Ishikawa (cell line): ENCODE measurements around the gene TTK.

Experiments
- CEBPB ChIP-seq: IDR thresholded peaks from 2 replicates; pipeline ENCODE4 v1.6.1; 2012
- CREB1 ChIP-seq: IDR thresholded peaks from 2 replicates; pipeline ENCODE4 v1.6.1; 2012; ENCODE audit warnings: low read depth
- EGR1 ChIP-seq: IDR thresholded peaks from 2 replicates; pipeline ENCODE4 v1.6.1; 2012
- EP300 ChIP-seq: IDR thresholded peaks from 2 replicates; pipeline ENCODE4 v1.6.1; 2012; ENCODE audit warnings: borderline replicate concordance
- NFIC ChIP-seq: IDR thresholded peaks from 2 replicates; pipeline ENCODE4 v1.6.1; 2012
- RAD21 ChIP-seq: IDR thresholded peaks from 2 replicates; pipeline ENCODE4 v1.6.1; 2012; ENCODE audit warnings: low read depth
- TAF1 ChIP-seq: IDR thresholded peaks from 2 replicates; pipeline ENCODE4 v1.6.1; 2012; ENCODE audit warnings: low read depth, mild to moderate bottlenecking
- TCF12 ChIP-seq: IDR thresholded peaks from 2 replicates; pipeline ENCODE4 v1.6.1; 2012; ENCODE audit warnings: low read depth
- TEAD4 ChIP-seq: IDR thresholded peaks from 2 replicates; pipeline ENCODE4 v1.6.1; 2012
- YY1 ChIP-seq: IDR thresholded peaks from 2 replicates; pipeline ENCODE4 v1.6.1; 2012; ENCODE audit warnings: low read depth
- TF ChIP-seq, protein P1 (sequence below): IDR thresholded peaks from 2 replicates; pipeline ENCODE4 v1.6.1; 2012; ENCODE audit warnings: low read depth, mild to moderate bottlenecking
- TF ChIP-seq, protein P2 (sequence below): IDR thresholded peaks from 2 replicates; pipeline ENCODE4 v1.6.1; 2012
- TF ChIP-seq, protein P3 (sequence below): IDR thresholded peaks from 2 replicates; pipeline ENCODE4 v1.6.1; 2012

DNA sequence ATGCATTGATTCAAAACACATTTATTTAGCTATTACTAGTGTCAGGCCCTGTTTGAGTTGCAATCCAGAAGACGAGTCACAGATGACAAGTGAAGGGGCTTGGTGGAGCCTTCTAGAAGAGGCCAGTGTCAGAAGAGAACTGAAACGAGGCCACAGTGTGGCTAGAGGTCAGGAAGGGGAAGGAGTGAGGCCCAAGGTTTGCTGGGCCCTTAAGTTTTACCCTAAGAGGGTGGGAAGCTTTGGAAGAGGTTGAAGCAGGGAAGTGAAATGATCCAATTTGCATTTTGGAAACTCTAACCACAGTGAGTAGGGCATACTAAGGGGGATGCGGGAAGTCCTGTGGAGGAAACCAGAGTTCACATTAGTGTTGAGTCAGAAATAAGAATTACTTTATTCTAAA lies 25.0 kb downstream of the TTK start:
- TF ChIP-seq EGR1 (no peak), RAD21 (no peak), YY1 (no peak), TCF12 (no peak), TAF1 (no peak), NFIC (no peak), CREB1 (no peak), EP300 (no peak), CEBPB (no peak), TEAD4 (no peak)
- TF ChIP-seq, protein P1, sequence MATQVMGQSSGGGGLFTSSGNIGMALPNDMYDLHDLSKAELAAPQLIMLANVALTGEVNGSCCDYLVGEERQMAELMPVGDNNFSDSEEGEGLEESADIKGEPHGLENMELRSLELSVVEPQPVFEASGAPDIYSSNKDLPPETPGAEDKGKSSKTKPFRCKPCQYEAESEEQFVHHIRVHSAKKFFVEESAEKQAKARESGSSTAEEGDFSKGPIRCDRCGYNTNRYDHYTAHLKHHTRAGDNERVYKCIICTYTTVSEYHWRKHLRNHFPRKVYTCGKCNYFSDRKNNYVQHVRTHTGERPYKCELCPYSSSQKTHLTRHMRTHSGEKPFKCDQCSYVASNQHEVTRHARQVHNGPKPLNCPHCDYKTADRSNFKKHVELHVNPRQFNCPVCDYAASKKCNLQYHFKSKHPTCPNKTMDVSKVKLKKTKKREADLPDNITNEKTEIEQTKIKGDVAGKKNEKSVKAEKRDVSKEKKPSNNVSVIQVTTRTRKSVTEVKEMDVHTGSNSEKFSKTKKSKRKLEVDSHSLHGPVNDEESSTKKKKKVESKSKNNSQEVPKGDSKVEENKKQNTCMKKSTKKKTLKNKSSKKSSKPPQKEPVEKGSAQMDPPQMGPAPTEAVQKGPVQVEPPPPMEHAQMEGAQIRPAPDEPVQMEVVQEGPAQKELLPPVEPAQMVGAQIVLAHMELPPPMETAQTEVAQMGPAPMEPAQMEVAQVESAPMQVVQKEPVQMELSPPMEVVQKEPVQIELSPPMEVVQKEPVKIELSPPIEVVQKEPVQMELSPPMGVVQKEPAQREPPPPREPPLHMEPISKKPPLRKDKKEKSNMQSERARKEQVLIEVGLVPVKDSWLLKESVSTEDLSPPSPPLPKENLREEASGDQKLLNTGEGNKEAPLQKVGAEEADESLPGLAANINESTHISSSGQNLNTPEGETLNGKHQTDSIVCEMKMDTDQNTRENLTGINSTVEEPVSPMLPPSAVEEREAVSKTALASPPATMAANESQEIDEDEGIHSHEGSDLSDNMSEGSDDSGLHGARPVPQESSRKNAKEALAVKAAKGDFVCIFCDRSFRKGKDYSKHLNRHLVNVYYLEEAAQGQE: no peak
- TF ChIP-seq, protein P2, sequence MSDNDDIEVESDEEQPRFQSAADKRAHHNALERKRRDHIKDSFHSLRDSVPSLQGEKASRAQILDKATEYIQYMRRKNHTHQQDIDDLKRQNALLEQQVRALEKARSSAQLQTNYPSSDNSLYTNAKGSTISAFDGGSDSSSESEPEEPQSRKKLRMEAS: no peak
- TF ChIP-seq, protein P3, sequence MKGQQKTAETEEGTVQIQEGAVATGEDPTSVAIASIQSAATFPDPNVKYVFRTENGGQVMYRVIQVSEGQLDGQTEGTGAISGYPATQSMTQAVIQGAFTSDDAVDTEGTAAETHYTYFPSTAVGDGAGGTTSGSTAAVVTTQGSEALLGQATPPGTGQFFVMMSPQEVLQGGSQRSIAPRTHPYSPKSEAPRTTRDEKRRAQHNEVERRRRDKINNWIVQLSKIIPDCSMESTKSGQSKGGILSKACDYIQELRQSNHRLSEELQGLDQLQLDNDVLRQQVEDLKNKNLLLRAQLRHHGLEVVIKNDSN: no peak
